ENCODE results near the gene CLCN4.

The CLCN4 gene

DNA sequence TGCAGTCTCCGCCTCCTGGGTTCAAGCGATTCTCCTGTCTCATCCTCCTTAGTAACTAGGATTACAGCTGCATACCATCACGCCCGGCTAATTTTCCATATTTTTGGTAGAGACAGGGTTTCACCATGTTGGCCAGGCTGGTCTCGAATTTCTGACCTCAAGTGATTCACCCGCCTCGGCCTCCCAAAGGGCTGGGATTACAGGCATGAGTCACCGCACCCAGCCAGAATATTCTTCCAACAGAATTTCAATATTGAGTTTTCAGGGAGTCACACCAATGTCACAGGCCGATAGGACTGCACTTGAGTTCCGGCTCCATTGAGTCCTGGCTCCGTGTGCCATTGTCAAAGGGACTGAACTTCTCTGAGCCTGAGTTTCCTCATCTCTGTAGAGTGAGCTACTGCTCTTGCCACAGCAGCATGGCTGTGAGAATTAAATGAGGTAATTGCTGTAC is 82.9 kb downstream of the CLCN4 start:
- in situ Hi-C loops (cut with MboI; ENCODE audit: low sequenced_read_pairs, unreplicated experiment), result no loop called here
- no peak for DNase-seq (ENCODE audit: low spot score)
- TF ChIP-seq, protein P1, sequence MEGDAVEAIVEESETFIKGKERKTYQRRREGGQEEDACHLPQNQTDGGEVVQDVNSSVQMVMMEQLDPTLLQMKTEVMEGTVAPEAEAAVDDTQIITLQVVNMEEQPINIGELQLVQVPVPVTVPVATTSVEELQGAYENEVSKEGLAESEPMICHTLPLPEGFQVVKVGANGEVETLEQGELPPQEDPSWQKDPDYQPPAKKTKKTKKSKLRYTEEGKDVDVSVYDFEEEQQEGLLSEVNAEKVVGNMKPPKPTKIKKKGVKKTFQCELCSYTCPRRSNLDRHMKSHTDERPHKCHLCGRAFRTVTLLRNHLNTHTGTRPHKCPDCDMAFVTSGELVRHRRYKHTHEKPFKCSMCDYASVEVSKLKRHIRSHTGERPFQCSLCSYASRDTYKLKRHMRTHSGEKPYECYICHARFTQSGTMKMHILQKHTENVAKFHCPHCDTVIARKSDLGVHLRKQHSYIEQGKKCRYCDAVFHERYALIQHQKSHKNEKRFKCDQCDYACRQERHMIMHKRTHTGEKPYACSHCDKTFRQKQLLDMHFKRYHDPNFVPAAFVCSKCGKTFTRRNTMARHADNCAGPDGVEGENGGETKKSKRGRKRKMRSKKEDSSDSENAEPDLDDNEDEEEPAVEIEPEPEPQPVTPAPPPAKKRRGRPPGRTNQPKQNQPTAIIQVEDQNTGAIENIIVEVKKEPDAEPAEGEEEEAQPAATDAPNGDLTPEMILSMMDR (IDR thresholded peaks at IDR 0.05; ENCODE audit: borderline replicate concordance, control extremely low read depth, extremely low read depth, insufficient read depth, missing control alignments), result no peak

DNA sequence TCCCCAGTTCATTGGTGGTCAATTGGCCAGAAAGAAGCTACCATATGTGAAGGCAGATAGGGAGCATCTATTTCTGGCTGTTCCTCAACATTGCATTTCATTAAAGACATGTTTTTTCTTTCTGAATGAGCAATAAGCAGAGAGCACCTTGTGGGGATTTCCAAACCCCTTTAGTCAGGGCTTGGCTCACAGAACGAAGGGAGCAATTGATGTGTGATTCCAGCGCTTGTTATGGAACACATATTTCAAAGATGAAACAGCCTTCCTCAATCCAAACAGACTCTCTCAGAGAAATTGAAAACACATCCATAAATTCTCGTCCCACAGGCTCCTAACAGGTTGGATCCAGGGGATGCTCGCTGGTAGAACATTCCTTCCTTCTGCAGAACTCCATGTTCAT is 84.1 kb downstream of the CLCN4 start:
- DNase-seq (ENCODE audit: low spot score), result no peak
- in situ Hi-C loops (cut with MboI; ENCODE audit: low sequenced_read_pairs, unreplicated experiment), result no loop called here
- TF ChIP-seq, protein P1 (IDR thresholded peaks at IDR 0.05; ENCODE audit: borderline replicate concordance, control extremely low read depth, extremely low read depth, insufficient read depth, missing control alignments), result no peak

DNA sequence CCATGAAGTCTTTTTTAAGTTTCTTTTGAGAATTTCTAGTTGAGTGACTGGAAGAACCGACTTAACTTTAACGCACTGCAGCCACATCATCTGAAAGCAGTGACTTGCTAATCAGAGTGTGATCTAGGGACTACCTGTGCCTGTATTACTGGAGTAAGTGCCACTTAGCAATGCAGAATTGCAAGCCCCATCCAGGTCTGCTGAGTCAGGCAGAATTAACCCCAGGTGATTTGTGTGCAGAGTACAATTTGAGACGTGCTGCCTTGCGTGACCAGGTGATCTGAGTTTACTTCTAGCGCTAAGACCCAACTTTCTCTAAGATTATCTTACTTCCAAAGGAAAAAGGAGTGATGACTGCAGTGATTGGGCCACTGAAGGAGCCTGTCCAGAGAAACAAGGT is 85.3 kb downstream of the CLCN4 start:
- in situ Hi-C loops (cut with MboI; ENCODE audit: low sequenced_read_pairs, unreplicated experiment), result no loop called here
- TF ChIP-seq, protein P1 (IDR thresholded peaks at IDR 0.05; ENCODE audit: borderline replicate concordance, control extremely low read depth, extremely low read depth, insufficient read depth, missing control alignments), result no peak
- no peak for DNase-seq (ENCODE audit: low spot score)

DNA sequence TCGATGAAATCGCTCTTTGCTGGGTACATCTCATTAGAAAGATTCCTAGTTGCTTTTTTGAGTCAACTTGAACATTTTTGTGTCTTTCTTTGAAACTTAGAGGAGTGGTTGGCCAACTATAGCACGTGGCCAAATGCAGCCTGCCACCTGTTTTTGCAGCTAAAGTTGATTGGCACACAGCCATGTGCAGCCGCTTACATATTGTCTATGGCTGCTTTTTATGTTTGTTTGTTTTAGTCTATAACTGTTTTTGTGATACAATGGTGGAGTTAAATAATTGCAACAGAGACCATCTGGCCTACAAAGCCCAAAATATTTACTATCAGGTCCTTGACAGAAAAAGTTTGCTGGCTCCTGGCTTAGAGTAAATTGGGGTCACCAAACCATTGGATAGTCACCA is 86.3 kb downstream of the CLCN4 start:
- TF ChIP-seq, protein P1 (IDR thresholded peaks at IDR 0.05; ENCODE audit: borderline replicate concordance, control extremely low read depth, extremely low read depth, insufficient read depth, missing control alignments), result no peak
- in situ Hi-C loops (cut with MboI; ENCODE audit: low sequenced_read_pairs, unreplicated experiment), result no loop called here
- no peak for DNase-seq (ENCODE audit: low spot score)

DNA sequence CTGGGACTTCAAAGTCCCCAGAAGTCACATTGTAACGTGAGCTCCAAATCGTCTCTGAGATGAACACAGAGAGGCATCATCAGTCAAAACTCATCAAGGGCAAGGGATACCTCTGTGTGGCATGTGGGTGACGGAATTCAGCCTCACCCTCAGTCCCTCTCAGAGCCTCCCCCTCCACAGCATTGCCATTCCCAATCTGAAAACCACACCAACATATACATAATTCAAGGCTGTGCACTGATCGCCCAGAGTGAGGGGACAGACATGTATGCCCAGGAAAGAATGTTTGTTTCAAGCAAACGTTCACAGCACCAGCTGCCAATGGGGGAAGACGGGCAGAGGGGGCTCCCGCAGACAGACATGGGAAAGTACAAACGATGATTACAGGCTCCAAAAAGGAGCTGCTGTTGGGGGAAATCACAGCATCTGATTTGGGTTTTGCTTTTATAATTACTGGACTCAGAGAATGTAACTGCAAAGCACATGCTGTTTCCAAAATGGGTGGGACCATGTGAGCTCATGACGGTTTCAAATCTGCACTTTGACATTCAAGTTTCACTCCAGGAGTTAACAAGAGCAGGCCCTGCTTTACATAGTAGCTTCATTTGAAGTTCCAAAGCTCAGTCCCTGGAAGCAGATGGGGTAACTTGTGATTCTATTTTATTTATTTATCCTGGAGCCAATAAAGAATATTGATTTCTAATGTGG is 88.3 kb downstream of the CLCN4 start:
- in situ Hi-C loops (cut with MboI; ENCODE audit: low sequenced_read_pairs, unreplicated experiment), result no loop called here
- no peak for DNase-seq (ENCODE audit: low spot score)
- TF ChIP-seq, protein P1 (IDR thresholded peaks at IDR 0.05; ENCODE audit: borderline replicate concordance, control extremely low read depth, extremely low read depth, insufficient read depth, missing control alignments), result no peak

DNA sequence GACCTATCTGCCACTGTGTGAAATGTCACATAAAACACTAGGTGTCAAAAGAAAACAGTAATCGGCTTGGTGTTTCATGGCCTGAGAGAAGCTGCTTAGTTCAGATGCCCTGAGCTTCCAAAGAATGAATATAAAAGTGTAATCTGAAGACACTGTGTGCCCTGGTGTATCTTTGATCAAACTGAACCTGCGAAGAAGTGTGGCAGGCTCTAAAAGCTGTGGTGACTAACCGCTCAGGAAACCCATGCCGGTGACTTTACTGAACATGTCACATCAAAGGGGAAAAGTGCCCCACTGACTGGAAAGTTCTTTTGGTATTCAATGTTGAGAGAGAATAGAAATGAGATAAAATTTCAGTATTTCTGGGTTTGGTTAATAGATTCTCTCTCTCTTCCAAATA is 89.1 kb downstream of the CLCN4 start:
- in situ Hi-C loops (cut with MboI; ENCODE audit: low sequenced_read_pairs, unreplicated experiment), result no loop called here
- no peak for DNase-seq (ENCODE audit: low spot score)
- TF ChIP-seq, protein P1 (IDR thresholded peaks at IDR 0.05; ENCODE audit: borderline replicate concordance, control extremely low read depth, extremely low read depth, insufficient read depth, missing control alignments), result no peak
